DOHH2 (cell line): ENCODE measurements around the gene ANKRD60.

Experiments
- H3F3A ChIP-seq: fragments of 200-600 bp; sonication (generic), shearing (Covaris generic); 2 replicates; pipeline ENCODE4 v1.6.0; 2016; ENCODE audit warnings: antibody characterized with exemption, mild to moderate bottlenecking; ENCODE audit not compliant: control insufficient read depth, insufficient read depth
- H3K27ac ChIP-seq: fragments of 200-600 bp; sonication (generic); 2 replicates; pipeline ENCODE4 v1.5.1; 2014; ENCODE audit warnings: low read depth, mild to moderate bottlenecking, low read length, moderate library complexity
- H3K27me3 ChIP-seq: fragments of 200-600 bp; sonication (generic); 2 replicates; pipeline ENCODE4 v1.6.1; 2014; ENCODE audit warnings: mild to moderate bottlenecking, low read length, mixed read lengths; ENCODE audit not compliant: control insufficient read depth
- H3K36me3 ChIP-seq: fragments of 200-600 bp; sonication (generic); 2 replicates; pipeline ENCODE4 v1.6.1; 2014; ENCODE audit warnings: mild to moderate bottlenecking, low read length, moderate library complexity, mixed read lengths; ENCODE audit not compliant: control insufficient read depth
- H3K4me1 ChIP-seq: fragments of 200-600 bp; sonication (generic); 2 replicates; pipeline ENCODE4 v1.6.1; 2014; ENCODE audit warnings: mild to moderate bottlenecking, low read length, mixed read lengths; ENCODE audit not compliant: control insufficient read depth
- H3K4me2 ChIP-seq: fragments of 200-600 bp; sonication (generic); 2 replicates; pipeline ENCODE4 v1.6.0; 2014; ENCODE audit warnings: mild to moderate bottlenecking, low read length, moderate library complexity
- H3K4me3 ChIP-seq: fragments of 200-600 bp; sonication (generic); 2 replicates; pipeline ENCODE4 v1.5.1; 2014; ENCODE audit warnings: mild to moderate bottlenecking, low read length, mixed read lengths
- H3K79me2 ChIP-seq: fragments of 200-600 bp; sonication (generic); 2 replicates; pipeline ENCODE4 v1.6.1; 2014; ENCODE audit warnings: mild to moderate bottlenecking, low read length, mixed read lengths; ENCODE audit not compliant: control insufficient read depth
- H3K9me2 ChIP-seq: fragments of 200-600 bp; sonication (generic); replicated peaks from 2 replicates; pipeline ENCODE4 v1.6.1; 2014; ENCODE audit warnings: mild to moderate bottlenecking, low read length, mixed read lengths; ENCODE audit not compliant: control insufficient read depth
- H3K9me3 ChIP-seq: fragments of 200-600 bp; sonication (generic); 2 replicates; pipeline ENCODE4 v1.6.1; 2014; ENCODE audit warnings: antibody characterized with exemption, low read length, mixed read lengths; ENCODE audit not compliant: control insufficient read depth, insufficient read depth
- H4K20me1 ChIP-seq: fragments of 200-600 bp; sonication (generic); 2 replicates; pipeline ENCODE4 v1.6.0; 2014; ENCODE audit warnings: low read depth, mild to moderate bottlenecking, antibody characterized with exemption, low read length, moderate library complexity; ENCODE audit not compliant: control insufficient read depth, insufficient read depth
- EZH2phosphoT487 ChIP-seq: fragments of 200-600 bp; sonication (generic); IDR thresholded peaks from 2 replicates; pipeline ENCODE4 v1.6.1; 2017; ENCODE audit warnings: borderline replicate concordance, mild to moderate bottlenecking, antibody characterized with exemption, low read length, moderate library complexity, mixed read lengths
- TF ChIP-seq, protein P1 (sequence below): fragments of 200-600 bp; sonication (generic); IDR thresholded peaks from one replicate; pipeline ENCODE4 v1.5.1; 2014; ENCODE audit warnings: antibody characterized with exemption, mild to moderate bottlenecking, low read depth, low read length; ENCODE audit not compliant: poor library complexity, severe bottlenecking

The ANKRD60 gene

DNA sequence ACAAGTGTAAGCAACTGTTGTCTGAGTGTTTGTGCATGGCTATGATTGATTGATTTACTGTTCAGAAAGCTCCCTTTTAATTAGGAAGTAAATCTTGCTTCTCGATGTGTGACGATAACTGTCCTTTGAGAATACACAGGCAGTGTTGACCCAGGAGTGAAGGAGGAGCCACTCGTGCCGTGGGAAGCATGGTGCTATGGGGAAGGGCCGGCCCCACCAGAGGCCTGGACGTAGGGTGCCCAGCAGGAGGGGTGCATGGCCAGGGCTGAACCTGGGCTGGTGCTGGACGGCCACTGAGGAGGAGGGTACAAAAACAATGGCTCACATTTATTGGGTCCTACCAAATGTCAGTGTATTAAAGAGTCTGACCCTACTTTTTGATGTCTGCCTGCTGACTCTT is 60.7 kb downstream of the ANKRD60 start:
- no peaks in the 10 kb centered on the region for H3K79me2 ChIP-seq
- no peaks in the 10 kb centered on the region for H3K9me2 ChIP-seq
- no peak overlapping the region for H3K4me3 ChIP-seq
- no peaks in the 10 kb centered on the region for H3F3A ChIP-seq
- H3K36me3 ChIP-seq: no peaks in the 10 kb centered on the region
- no peaks in the 10 kb centered on the region for H4K20me1 ChIP-seq
- 0 out of 2 replicates have a peak, but pooled peaks cover 3% of the 10 kb centered on the region for H3K27me3 ChIP-seq
- no peak for TF ChIP-seq EZH2phosphoT487
- TF ChIP-seq, protein P1, sequence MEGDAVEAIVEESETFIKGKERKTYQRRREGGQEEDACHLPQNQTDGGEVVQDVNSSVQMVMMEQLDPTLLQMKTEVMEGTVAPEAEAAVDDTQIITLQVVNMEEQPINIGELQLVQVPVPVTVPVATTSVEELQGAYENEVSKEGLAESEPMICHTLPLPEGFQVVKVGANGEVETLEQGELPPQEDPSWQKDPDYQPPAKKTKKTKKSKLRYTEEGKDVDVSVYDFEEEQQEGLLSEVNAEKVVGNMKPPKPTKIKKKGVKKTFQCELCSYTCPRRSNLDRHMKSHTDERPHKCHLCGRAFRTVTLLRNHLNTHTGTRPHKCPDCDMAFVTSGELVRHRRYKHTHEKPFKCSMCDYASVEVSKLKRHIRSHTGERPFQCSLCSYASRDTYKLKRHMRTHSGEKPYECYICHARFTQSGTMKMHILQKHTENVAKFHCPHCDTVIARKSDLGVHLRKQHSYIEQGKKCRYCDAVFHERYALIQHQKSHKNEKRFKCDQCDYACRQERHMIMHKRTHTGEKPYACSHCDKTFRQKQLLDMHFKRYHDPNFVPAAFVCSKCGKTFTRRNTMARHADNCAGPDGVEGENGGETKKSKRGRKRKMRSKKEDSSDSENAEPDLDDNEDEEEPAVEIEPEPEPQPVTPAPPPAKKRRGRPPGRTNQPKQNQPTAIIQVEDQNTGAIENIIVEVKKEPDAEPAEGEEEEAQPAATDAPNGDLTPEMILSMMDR: no peak
- no peaks in the 10 kb centered on the region for H3K4me1 ChIP-seq
- no peaks in the 10 kb centered on the region for H3K9me3 ChIP-seq
- no peak overlapping the region for H3K27ac ChIP-seq
- H3K4me2 ChIP-seq: no peak overlapping the region
